HG03135 (cell line): ENCODE measurements around the gene GALNT14.
"Not testable (repeated sequence)": the region's sequence is repeated elsewhere in the genome, so short reads cannot be mapped to it uniquely, and the experiment has no call there.

Source experiments
- ATAC-seq: cut with Tn5 transposase; IDR thresholded peaks from one replicate; pipeline ENCODE4 v1.9.1; 2021; ENCODE audit warnings: mild to moderate bottlenecking, moderate library complexity; ENCODE audit not compliant: unreplicated experiment

The GALNT14 gene

DNA sequence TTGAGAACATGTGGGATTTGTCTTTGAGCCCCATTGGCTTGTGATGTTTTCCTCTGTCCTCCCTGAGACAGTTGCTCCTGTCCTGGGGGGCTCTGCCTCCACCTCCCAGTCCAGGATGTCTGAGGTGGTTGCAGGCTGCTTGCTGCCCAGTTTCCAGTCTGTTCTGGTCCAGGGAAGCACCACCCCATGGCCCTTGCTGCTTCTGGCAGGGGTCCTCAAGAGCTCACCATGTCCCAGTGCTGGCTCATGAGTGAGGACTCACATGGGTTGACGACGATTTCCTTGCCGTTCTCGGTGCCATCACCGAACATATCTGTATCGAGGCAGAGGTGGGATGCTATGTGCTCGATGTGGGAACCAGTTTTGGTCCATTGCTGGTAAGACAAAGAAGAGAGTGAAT lies 227.6 kb downstream of the GALNT14 start:
- ATAC-seq = no peak

- not testable (repeated sequence) for ATAC-seq
Measured at GRCh38 chr2:30904437-30904836, 233.8 kb downstream of the GALNT14 start.

- ATAC-seq = no peak
Measured at GRCh38 chr2:30903326-30903725, 234.9 kb downstream of the GALNT14 start.

DNA sequence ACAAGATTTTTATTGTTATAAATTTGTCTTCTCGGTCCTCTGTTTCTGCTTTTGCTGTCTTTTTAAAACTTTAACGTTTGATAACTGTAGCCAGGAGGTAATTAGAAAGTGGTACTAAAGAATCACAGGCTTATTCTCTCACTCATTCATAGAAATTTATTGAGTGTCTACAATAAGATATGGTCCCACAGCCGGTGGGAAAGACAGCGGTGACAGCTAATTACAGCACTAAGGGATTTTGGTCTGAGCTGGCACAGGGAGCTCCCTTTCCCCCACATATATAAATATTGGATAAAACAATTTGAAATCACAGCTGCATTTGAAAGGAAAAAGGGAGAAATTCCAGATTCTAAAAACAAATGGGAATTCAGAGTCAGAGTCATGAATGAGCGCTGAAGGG lies 237.9 kb downstream of the GALNT14 start:
- no peak for ATAC-seq

DNA sequence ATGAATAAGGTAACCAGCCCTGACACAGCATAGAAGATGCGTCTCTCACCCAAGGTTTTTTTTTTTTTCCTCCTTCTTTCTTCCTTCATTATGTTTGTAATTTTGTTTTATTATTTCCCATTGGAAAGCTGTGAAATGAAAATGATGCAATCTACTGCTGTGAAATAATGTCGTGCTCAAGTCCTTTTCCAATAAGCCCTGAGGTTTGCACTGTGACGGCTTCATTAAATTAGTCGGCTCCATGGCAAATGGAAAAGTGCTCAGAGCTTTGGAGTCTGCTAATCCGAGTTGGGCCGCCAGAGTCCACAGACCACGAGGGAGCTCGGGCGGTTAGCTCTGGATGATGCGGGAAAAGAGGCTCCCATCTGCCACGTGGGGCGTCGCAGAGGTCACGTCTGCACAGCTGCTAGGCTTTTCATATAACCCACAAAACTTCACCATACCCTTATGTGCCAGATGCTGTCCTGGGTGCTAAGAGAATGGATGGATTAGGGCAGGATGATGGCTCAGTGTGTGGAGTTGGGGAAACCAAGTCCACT lies 238.7 kb downstream of the GALNT14 start:
- no peak for ATAC-seq

GRCh38 chr2:30897539-30897938 lies 240.7 kb downstream of the GALNT14 start:
- ATAC-seq = no peak

- no peak for ATAC-seq
Measured at GRCh38 chr2:30894498-30895119, 243.6 kb downstream of the GALNT14 start.

DNA sequence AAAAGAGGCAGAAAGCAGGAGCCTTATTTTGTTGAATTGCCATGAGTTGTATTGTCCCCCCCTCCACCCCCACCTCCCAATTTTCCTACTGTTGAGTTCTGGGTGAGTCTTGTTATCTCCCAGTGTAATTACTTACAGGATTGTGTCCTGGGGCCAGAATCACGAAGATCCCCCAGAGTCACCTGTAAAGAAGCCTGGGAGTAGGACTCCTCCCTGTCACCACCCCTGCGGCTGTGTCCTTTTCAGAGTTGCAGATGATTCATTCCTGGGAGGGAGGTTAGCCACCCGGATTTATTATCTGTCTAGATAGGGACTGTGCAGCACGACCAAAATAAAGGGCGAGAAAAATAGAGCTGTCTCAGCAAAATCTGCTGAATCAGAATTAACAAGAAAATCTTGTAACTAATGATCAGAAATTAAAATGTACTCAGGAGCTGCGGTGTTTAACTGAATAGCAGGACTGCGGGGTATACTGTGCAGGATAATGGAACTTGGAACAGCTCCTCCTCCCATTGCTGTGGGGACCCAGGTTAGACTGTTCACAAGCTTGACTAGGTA lies 249.3 kb downstream of the GALNT14 start:
- ATAC-seq = no peak

GRCh38 chr2:30886080-30886479 lies 252.2 kb downstream of the GALNT14 start:
- no peak for ATAC-seq

DNA sequence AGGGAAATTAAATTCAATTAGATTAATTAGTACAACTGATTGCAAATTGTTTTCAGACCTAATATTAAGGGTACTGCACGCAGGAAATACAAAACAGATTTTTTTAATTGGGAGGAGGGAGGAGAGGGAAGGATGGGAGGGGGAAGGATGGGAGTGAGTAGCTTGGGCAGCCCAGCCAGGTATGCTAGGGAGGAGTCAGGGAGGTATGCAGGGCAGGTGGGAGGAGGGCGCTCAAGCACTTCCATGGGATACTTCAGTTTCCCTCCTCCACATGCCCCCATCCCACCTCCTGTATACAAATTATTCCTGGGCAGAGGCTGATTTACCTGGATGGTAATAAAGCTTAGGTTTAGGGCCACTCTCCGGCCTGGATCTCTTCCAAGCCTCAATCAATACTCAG lies 254.4 kb downstream of the GALNT14 start:
- ATAC-seq = no peak

- no peak for ATAC-seq
Measured at GRCh38 chr2:30883184-30883583, 255.1 kb downstream of the GALNT14 start.

GRCh38 chr2:30880516-30880915 lies 257.7 kb downstream of the GALNT14 start:
- no peak for ATAC-seq

DNA sequence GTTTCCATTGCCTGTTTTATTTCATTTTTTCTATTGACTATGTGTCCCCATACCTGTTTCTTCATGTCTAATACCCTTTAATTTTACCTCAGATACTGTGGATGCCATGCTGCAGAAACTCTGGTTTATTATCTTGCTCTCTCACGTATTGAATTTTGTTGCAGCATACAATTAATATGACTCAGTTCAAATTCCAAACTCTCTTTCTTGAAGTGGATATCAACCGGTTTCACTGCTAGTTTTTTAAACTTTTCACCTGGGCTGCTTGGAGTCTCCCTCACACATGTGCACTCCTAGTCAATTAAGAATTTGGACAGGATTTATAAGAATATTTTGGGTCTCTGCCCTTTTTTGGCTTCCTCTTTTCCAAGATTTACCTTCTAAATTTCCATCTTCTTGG lies 260.4 kb downstream of the GALNT14 start:
- no peak for ATAC-seq

- ATAC-seq = no peak
Measured at GRCh38 chr2:30872797-30873196, 265.4 kb downstream of the GALNT14 start.

DNA sequence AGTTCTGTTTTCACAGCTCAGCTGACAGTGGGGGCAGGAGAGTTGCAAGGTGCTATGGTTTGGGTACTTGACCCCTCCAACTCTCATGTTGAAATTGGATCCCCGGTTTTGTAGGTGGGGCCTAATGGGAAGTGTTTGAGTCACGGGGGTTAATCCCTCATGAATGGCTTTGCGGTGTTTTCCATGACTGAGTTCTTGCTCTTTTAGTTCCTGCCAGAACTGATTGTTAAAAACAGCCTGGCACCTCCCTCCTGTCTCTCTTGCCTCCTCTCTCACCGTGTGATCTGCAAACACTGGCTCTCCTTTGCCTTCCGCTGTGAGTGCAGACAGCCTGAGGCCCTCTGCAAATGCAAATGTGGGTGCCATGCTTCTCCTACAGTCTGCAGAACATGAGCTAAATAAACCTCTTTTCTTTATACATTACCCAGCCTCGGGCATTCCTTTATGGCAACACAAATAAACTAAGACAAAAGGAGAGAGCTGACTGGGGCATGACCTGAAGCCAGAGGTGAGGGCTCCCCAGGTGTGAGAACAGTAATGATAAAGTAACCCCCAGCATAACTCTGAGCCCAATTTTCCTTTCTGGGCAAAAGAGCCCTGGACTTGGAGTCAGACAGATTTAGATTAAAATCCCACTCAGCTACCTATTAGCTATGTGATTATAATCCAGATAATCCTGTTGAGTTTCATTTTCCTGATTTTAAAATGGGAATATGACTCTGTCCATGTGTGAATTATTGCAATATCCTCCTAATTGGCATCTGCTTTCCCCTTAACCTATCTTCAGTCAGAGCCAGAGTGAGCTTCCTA lies 266.1 kb downstream of the GALNT14 start:
- no peak for ATAC-seq

DNA sequence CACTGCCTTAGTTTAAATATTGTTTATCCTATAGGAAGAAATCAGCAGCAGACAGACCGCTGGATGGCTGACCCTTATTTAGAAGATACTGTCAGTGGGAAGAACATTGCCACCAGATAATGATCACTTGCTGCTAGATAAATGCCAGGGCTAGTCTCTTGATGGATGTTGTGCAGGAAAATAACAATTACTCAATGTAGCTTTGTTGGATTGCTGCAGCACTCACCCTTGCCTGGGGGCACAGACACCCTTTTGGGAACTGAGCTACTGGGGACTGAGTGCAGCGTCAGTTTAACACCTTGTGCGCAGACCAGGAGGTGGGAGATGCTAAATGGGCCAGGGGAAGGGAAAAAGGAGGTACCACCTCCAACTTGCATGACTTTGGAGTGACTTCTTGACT lies 266.8 kb downstream of the GALNT14 start:
- ATAC-seq = no peak

DNA sequence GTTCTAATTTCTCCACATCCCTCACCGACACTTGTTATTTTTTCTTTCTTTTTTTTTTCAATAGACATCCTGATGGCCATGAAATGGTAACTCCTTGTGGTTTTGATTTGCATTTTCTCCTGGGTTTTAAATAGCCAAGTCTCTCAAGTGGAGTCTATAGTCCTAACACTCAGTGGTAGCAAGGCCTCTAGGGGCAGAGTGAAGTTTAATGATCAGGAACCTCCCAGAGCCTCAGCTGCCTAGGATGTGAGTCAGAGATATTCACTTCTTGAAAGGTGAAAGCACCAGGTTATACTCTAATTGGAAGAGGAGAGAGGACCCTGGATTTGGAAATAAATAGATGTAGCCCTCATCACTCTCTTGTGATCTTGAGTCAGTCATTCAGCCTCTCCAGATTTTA lies 268.3 kb downstream of the GALNT14 start:
- no peak for ATAC-seq

DNA sequence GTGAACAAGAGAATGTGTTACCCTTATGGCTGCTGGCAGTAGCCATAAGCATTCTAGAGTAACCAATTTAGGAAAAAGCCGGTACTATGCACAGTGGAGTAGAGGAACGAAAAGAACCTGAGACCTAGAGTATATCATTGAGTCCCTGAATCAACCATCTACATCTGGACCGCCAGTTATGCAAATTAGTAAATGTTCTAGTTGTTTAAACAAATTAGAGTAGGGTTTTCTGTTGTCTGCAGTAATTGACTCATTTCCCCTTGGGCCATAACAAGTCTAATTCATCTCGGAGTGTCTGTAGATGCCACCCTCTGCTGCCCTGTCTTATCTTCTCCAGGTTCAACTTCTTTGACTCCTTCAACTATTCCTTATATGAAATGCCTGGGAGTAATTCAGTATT lies 270.9 kb downstream of the GALNT14 start:
- ATAC-seq = no peak

DNA sequence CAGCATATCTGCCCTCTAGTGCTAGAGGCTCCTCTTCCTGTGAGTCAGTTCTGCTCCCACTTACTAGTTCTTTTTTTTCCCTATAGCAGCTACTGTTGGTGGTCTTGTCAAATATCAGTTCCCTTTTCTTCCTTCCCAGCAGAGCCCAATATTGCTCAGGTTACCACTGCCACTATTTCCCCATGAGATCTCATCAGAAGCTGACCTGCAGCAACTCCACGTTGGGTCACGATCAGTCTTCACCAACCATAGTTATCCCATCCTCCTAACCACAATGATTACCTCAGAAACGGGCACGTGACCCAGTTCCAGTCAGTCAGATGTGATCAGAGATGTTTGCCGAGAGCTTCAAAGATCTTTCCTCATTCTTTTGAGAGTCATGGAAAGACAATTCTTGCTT lies 271.3 kb downstream of the GALNT14 start:
- no peak for ATAC-seq

DNA sequence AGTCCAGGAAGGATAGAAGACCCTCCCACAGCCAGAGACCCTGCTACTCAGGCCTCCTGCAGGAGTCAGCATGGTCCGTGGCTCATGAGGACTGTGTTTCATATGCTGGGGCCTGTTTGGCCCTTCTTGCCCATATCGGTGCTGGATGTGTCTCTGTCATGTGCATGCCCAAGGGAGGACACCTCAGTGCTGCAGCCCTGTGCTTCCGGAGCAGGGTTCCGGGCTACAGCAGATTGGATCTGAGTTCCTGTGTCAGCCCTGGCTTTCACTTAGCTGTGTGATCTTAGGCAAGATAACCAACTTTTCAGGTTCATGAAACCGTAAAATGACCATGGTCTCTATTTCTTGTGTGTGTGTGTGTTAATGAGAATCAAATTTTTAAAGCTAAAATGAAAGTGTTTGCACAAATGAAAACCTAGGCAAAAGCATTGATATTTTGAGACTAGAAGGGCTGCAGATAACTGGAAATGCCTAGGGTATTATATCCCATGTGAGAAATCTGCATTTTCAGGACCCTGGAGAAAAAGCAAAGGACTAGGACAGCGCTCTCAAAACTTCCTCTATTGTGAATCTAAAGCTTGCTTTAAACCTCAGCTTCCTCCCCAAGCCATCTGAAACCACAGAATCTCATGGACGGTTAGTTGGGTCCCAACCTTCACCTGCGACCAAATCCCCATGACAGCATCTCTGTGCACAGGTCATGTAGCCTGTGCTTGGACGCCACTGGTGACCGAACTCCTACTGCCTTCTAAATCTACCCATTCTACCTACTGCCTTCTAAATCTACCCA lies 272.2 kb downstream of the GALNT14 start:
- ATAC-seq = no peak

- no peak for ATAC-seq
Measured at GRCh38 chr2:30865243-30865642, 273.0 kb downstream of the GALNT14 start.
